T47D (cell line): ENCODE data around the gene SLC8A2.
"Not testable (repeated sequence)": the region's sequence is repeated elsewhere in the genome, so short reads cannot be mapped to it uniquely, and the experiment has no call there.

Source experiments
- DNase-seq, 2 experiments: peaks; one replicate each; pipeline versions ENCODE4 v3.0.0 to v3.0.0-alpha.2; 2011 to 2012; ENCODE audit warnings: low read depth in 1 of 2, low spot score in 1 of 2
- JUND ChIP-seq: IDR thresholded peaks from 2 replicates; pipeline ENCODE4 v1.6.1; 2012; ENCODE audit warnings: low read depth
- in situ Hi-C: cut with HindIII; loops from 2 replicates; pipeline ENCODE4 v1.10.0; 2016; ENCODE audit warnings: low sequenced_read_pairs, low pct_unique_long_range_greater_than_20kb

The SLC8A2 gene

GRCh38 chr19:47421844-47422395, 49.8 kb downstream of the SLC8A2 start:
- DNase-seq = no peak
- TF ChIP-seq JUND = no peak
- in situ Hi-C loops = no loop called here

GRCh38 chr19:47421244-47421786, 50.4 kb downstream of the SLC8A2 start:
- no peak for DNase-seq
- in situ Hi-C loops = no loop called here
- TF ChIP-seq JUND = no peak

GRCh38 chr19:47419789-47420188, 51.9 kb downstream of the SLC8A2 start:
- TF ChIP-seq JUND = no peak
- DNase-seq = no peak
- in situ Hi-C loops = no loop called here

DNA sequence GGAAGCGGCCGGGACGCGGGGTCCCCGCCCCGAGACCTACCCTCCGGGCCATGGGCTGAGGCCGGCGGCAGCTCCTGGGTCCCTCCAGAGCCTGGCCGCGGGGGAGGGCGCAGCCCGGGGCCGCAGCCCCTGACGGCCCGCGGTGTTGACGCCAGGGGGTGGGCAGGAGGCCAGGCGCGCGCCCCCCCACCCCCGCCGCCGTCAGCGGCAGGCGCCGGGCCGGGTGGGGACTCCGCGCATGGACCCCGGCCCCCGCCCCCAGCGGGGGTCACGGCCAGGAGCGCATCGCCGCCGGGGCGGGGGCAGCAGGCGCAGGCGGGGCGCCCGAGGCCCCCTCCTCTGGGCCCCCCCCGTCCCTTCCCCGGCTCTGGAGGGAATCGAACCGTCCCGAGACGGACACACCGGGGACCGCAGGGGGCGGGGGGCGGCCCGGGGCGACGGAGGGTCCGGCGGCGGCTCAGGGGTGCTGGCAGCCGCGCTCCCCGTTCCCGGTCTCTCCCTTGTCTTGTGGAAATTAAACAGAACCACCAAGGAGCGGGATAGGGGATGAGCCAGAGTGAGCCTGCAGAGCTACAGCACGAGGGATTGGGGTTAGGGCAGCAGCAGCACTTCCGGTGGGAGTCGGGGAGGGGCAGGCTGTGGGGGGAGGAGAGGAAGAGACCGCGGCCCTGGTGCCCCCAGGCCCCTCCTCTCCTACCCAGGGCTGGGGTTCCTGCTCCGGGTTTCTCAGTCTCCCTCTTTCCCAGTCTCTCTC, 52.5 kb downstream of the SLC8A2 start, which contains the start of gene MEIS3:
Gene MEIS3, minus strand, starts transcription at position 498 of the 754 bp plus-strand sequence. Its CDS starts 446 bp downstream, at position 52.
- TF ChIP-seq JUND = no peak
- in situ Hi-C loops = no loop called here
- no peak for DNase-seq

DNA sequence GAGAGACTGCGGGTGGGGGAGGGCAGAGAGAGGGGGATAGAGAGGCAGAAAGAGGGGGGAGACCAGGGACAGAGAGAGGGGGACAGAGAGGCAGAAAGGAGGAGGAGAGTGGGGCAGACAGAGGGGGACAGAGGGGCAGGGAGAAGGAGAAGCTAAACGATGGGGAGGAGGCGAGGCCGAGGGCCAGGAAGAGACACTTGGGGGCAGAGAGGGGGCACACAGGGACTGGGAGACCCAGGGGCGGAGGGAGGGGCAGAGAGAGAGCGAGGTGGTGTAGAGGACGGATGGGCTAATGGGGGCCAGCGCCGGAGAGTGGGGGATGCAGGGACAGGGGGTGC, 53.0 kb downstream of the SLC8A2 start:
- no peak for TF ChIP-seq JUND
- in situ Hi-C loops = no loop called here
- no peak for DNase-seq

DNA sequence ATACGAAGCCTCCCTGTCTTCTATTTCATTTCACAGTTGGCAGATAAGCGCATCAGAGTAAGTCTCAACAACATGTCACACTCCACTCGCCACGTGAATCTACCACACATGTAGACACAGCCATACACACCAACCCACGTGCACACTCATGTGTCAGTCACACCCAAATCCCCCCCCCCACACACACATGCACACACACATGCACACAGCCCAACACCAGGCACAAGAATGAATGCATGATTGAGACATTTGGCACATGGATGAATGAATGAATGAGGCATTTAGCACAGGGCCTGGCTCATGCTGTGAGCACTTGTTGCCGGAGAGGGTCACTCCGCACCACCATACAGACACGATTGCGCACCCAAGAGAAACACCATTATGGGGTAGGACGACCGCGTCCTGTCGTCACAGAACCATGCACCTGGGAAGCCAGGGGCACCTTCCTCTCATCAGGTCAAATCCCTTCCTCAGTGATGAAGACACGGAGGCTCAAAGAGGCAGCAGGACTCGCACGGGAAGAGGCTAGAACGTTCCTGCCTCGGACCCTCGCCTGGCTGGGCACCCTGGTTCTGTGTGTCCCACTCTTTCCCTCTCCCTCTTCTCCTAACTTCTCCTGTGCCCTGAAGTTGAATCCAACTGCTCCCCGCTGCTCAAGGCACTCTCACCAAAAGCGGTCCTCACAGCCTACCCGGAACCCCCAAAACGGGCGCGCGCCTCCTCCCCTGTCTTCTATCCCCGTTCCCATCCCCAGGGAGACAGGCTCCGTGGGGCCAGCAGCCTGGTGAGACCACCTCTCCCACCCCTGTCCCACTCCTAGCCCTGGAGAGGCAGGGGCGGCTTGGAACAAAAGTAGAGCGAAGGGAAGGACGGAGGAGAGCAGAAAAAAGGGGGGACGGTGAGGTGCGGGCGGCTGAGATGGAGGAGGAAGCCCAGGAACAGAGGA, 53.7 kb downstream of the SLC8A2 start:
- in situ Hi-C loops = no loop called here
- DNase-seq = no peak
- TF ChIP-seq JUND = no peak

DNA sequence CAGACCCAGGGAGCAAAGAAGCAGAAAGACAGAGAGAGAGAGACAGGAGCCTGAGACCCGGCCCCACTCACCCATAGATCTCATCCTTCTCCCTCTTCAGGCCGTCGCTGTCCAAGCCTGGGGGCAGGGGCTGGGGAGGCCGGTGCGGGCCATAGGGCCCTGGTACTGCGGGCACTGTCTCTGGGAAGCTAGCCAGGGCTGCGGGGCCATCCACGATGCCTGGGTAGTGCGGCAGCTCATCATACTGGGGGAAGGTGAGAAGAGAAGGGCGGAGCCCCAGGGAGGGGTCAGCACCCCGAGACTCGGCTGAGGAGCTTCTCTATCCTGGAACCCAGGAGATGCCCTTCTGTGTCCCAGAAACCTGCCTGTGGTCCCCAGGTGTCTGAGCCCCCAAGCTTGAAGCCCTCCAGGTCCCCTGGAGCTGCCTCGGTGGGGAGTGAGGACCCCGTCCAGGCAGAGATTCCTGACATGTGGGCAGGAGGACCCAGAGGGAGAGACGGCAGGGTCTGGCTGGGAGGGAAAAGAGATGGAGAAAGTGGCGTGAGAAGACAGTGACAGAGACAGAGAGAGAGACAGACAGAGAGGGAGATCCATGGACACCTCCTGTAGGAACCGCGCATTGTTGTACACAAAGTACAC, 54.5 kb downstream of the SLC8A2 start:
- no peak for DNase-seq
- in situ Hi-C loops = no loop called here
- no peak for TF ChIP-seq JUND

- in situ Hi-C loops = no loop called here
- DNase-seq = no peak
- TF ChIP-seq JUND = no peak
These were observed 55.1 kb downstream of the SLC8A2 start for GRCh38 chr19:47416643-47416985.

DNA sequence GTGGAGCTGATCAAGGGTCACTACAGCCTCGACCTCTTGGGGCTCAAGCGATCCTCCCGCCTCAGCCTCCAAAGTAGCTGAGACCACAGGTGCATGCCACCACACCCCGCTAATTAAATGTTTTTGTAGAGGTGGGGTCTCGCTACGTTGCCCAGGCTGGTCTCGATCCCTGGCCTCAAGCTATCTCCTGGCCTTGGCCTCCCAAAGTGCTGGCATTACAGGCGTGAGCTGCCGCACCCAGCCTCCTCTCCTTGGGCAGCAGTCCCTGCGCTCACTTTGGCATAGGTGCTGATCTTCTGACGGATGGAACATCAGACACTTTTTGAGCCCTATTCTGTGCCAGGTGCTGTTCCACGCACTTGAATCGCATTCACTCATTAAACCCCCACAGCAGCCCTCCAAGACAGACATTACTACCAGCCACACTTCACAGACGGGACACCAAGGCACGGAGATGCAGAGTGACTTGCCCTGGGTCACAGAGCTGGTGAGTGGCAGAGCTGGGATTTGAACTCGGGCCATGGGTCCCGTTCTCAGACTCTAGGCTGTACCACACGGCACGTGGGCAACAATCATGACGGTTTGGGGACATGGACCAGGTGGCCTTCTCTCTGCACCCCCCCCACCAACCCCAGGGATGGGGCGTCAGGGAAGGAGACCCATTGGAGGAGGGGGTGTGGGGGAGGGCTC, 55.6 kb downstream of the SLC8A2 start:
- in situ Hi-C loops = no loop called here
- TF ChIP-seq JUND = no peak
- DNase-seq = no peak

DNA sequence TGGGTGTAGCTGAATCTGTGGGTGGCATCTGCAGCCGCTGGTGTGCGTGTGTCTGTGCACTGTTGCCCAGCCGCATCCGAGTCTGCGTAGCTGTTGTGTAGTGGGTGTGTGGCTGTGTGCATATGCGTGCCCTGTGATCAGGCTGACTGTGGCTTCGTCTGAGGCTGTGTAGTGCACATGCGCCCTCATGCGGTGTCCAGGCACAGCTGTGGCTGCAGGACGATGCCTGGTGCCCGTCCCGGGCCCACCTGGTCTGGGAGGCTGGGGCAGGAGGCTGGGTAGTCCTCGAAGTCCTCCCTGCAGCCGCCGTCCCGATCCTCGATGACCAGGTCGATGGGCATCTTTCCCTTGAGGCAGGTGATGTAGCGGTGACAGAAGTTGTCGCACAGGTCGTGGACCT, 57.2 kb downstream of the SLC8A2 start:
- peak; percentile 79 to 80 for DNase-seq
- in situ Hi-C loops = no loop called here

DNA sequence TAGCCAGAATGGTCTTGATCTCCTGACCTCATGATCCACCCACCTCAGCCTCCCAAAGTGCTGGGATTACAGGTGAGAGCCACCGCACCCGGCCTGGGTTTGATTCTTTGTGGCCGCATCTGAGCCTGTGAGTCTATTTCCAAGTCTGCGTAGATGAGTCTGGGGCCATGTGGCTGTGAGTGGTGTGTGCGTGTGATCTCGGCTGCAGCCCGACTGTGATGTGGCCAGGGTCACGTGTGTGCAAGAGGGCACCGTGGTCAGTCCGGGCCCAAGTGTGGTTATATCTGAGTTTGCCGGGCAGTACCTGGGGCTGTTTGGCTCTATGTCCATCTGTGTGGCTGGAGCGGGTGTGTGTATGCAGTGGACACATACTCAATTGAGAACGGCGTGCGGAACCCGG, 57.8 kb downstream of the SLC8A2 start:
- in situ Hi-C loops = no loop called here
- no peak for TF ChIP-seq JUND

More for the DNA sequence above, 57.2 kb downstream of the SLC8A2 start:
- no peak for TF ChIP-seq JUND

DNA sequence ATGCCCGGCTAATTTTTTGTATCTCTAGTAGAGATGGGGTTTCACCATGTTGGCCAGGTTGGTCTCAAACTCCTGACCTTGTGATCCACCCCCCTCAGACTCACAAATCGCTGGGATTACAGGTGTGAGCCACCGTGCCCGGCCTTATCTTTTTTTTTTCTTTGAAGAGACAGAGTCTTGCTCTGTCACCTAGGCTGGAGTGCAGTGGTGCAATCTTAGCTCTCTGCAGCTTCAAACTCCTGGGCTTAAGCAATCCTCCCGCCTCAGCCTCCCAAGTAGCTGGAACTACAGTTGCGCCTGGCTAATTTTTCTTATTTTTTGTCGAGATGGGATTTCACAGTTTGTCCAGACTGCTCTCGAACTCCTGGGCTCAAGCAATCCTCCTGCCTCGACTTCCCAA, 60.0 kb downstream of the SLC8A2 start:
- in situ Hi-C loops, DNase-seq: not testable (repeated sequence)

More for the DNA sequence above, 57.8 kb downstream of the SLC8A2 start:
- no peak for DNase-seq
